HG02623 (cell line): ENCODE results near the gene ATMIN.

Experiments
- ATAC-seq: cut with Tn5 transposase; IDR thresholded peaks from one replicate; pipeline ENCODE4 v1.9.1; 2021; ENCODE audit warnings: moderate library complexity; ENCODE audit not compliant: unreplicated experiment

The ATMIN gene

DNA sequence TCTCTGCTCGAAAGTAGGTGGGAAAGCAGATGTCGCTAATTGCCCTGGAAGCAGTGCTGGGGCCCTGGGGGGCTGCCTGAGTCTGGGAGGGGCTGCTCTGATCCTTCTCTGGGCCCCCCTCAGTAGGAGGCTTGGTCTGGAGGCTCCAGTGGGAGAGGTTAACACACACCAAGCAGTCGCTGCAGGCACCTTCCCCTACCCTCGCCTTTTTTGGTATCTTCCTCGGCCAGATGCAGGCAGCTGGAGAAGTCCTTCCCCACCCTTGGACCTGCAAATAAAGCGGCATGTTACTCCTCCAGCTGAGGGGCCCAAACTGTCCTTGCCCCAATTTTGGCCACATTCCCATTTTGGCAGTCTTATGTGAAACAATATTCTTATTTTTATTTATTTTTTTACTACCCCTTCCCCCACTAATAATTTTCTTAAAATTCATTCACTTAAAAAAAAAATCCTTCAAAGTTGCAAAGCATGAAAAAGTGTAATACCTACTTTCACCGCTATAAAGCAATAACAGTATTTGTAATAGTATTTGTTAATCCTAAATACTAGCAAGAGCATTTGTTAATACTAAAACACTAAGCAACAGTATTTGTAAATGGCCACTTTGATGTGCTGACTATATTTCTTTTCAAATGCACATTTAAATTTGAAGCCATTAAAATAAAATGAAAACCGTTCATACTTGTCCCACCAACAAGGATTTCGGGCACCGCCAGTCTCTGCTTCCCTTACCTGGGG lies 26.4 kb downstream of the ATMIN start:
- ATAC-seq = no peak

DNA sequence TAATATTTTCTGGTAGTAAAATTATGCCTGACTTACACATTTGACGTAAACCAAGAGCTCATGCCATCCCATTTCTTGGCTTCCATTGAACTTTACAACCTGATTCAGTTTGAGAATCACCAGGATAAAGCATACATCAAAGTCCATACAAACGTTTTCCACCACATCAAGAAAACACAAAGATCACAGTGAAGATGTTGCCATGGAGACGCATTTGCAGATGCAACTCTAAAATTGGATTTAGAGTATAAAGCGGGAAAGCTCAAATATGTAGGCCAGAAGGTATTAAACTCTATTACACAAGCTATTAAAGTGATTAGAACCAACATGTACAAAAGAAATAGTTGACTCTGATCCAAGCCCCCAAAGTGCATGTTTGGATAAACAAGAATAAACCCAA lies 31.0 kb downstream of the ATMIN start:
- ATAC-seq = no peak

GRCh38 chr16:81067166-81067565 lies 31.5 kb downstream of the ATMIN start:
- no peak for ATAC-seq

DNA sequence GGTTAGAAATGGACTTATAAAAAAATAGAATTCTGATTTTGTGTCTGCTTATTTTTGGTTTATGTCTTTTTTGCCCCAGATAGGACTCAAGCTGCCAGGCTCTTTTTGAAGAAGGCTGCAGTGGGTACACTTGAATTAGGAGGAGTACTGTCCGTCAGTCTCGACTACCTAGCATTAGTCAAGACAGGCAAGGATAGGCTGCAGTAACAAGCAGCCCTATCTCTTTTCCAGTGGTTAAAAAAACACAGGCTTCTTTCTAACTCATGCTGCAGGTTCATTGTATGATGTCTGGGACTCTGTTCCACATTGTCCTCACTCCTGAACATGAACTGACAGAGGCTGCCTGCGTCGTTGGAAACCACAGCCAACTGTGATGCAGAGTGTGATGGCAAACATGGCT lies 33.4 kb downstream of the ATMIN start:
- ATAC-seq = no peak

DNA sequence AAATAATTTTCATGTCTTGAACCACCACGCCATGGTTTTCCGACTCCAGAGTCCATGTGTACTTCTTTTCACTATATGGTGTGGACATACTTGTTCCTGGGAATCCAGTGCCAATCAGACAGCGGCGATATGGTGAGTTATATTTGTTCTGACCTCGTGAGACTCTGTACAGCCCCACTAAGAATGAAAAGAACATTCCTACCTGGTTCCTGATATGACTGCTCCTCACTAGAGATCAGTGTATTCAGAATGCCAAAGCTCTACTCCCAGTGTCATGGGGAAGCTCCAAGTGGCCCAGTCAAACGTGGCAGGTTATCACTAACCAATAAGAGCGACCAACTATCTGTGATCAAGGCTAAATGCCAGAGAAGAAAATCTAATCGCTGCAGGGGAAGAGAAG lies 35.3 kb downstream of the ATMIN start:
- no peak for ATAC-seq

GRCh38 chr16:81071805-81072204 lies 36.2 kb downstream of the ATMIN start:
- ATAC-seq = no peak

- ATAC-seq = no peak
Measured at GRCh38 chr16:81073560-81074330, 38.1 kb downstream of the ATMIN start.

DNA sequence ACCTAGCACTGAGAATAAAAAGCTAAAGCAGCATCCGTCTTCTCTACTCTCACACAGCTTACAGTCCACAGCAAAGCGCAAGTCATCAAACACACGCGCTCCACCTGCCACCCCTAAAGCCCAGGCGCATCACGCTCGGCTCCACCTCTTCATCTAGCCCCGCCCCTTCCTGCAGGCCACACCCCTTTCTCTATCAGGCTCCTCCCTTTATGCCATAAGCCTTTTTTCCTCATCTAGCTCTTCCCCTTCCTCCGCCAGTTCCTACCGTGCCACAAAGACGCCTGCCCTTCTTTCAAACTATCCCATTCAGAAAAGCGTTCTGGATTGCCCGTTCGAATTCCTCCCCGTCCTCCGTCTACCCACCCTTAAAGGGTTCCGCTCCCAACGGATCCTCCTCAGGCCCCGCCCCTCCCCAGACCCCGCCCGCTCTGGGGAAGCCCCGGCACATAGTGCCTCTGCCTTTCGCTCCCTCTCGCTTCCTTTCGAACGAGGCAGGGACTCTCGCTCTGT lies 41.0 kb downstream of the ATMIN start:
- ATAC-seq = peak; percentile 78

GRCh38 chr16:81077076-81077940 lies 41.7 kb downstream of the ATMIN start, which contains the start of gene C16orf46:
Gene C16orf46, minus strand, starts transcription at chr16:81077238. Its CDS starts 13,283 bp downstream, at chr16:81063955.
- ATAC-seq = peak; percentile 93

DNA sequence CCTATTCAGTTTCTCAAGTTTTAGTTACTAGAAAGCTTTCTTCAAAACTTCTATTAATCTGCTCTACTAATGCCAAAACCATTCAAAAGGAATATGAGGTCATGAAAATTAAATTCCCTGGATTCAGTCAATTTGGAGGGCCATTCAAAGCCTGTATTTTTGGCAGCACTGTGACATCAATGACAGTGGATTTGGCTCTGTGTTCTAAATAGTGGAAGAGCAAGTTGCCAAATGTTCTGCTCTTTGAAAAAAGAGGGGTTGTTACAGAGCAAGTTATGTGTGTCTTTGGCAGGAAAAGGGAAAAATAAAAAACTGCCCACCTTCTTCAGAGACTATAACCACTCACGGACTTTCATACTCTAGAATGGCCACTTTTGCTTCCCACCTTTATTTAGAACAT lies 44.6 kb downstream of the ATMIN start:
- ATAC-seq = no peak

DNA sequence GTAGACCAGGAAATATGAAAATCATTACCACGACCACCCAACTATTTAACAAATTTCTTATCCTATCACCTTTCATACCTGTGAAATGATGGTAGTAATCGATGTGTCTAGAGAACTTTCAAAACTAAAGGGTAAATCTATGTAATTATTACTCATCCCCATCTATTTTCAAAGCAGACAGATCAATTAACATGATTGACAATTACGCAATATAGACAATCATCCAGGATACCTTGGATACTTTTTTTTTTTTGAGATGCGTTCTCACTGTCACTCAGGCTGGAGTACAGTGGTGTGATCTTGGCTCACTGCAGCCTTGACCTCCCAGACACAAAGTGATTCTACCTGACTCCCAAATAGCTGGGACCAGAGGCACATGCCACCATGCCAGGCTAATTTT lies 45.4 kb downstream of the ATMIN start:
- ATAC-seq = no peak

DNA sequence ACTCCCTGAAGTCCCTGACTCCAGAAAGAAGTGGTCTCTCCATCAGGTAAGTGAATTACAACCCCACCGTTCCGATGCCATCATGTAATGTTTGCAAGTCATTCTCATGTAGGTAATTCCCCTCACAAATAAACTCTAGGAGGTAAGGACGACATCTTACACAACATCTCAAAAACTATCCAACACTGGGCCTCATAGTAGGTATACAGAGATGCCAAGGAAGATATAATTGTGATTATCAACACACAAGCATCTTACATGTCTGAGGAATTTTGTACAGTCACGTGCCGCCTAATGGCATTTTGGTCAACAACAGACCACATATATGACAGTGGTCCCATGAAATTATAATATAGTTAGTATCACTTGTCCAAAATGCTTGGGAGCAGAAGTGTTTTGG lies 53.2 kb downstream of the ATMIN start:
- ATAC-seq = no peak

DNA sequence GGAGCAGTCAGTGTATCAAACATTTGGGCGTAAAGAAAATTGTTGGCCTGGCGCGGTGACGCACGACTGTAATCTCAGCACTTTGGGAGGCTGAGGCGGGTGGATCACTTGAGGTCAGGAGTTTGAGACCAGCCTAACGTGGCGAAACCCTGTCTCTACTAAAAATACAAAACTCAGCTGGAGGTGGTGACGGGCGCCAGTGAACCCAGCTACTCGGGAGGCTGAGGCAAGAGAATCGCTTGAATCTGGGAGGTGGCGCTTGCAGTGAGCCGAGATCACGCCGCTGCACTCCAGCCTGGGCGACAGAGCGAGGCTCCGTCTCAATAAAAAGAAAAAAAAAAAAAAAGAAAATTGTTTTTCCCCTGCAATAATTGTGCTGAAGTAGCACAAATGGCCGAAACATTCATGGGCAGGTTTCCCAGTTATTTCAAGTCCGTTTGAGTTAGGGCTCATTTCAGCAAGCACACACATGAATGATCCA lies 59.2 kb downstream of the ATMIN start:
- no peak for ATAC-seq

- no peak for ATAC-seq
Measured at GRCh38 chr16:81095653-81095952, 60.0 kb downstream of the ATMIN start.

DNA sequence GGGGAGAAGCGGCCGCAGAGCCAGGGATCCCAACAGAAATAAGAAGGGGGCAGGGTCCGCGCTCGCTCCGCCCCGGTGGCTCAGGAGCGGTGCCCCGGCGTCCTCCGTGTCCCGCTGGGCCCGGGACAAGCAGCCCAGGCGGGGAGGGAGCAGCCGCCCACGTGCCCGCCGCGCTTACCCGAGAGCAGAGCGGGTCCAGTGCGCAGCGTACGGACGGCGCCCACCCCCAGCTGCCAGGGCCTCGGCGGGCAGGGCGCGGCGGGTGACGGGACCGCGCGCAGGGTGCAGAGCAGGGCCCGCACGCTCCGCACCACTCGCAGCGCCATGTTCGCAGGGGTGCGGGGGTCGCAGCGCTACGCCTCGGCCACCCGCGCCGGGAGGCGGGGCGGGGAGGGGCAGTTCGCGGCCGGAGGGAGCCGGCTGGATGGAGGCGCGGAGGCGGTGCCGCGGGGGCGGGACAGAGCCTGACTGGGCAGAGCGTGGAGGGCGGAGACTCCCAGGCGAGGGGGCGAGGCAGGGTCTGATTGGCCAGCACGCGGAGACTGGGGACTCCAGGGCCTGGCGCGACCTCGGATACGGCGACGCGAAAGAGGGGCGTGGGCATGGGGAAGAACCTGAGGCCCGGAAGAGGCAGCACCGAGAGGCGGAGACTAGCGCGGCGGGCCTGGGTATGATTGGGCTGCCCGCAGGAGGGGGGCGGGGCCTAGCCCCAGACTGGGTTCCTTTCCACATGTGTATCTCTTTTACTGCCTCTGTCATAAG lies 60.5 kb downstream of the ATMIN start, which contains the start of gene GCSH:
Gene GCSH, minus strand, starts transcription at position 443 of the 762 bp plus-strand sequence. Its CDS starts 117 bp downstream, at position 326.
- ATAC-seq = peak; percentile 98

- ATAC-seq = no peak
Measured at GRCh38 chr16:81096715-81097208, 61.1 kb downstream of the ATMIN start.
